Measurements from ENCODE around the gene PUS1.

PUS1 gene

GRCh38 chr12:131983026-131983425 is 54.0 kb downstream of the PUS1 start (continued):
- no peak for TF ChIP-seq ZNF112 (tag by site-specific recombination; IDR thresholded peaks at IDR 0.05)
- no peak for TF ChIP-seq ZBTB7A (tag by site-specific recombination; IDR thresholded peaks at IDR 0.05; ENCODE audit: low read depth)

GRCh38 chr12:131983554-131983953 is 54.5 kb downstream of the PUS1 start:
- no peaks in the 10 kb centered on the region for H3K4me1 ChIP-seq (ENCODE audit: control insufficient read depth, insufficient read depth, low read length)
- POLR2A ChIA-PET, result no interaction called here
- CTCF ChIA-PET, result no interaction called here

More at GRCh38 chr12:131983554-131983953, 54.5 kb downstream of the PUS1 start:
- Histone ChIP-seq H3K9me3 (ENCODE audit: control insufficient read depth, insufficient read depth, low read depth, low read length) (no peaks in the 10 kb centered on the region), H3K36me3 (ENCODE audit: control insufficient read depth in 2 of 2, insufficient read depth in 1 of 2, low read length in 2 of 2) (peaks cover 27 to 70% of the 10 kb centered on the region in 2 experiments), H3K4me3 (ENCODE audit: low read depth, low read length) (no peak overlapping the region), H3K27ac (ENCODE audit: extremely low read depth, low read depth, low read length) (no peak overlapping the region)
- no peak for TF ChIP-seq KLF9 (tag by site-specific recombination; IDR thresholded peaks at IDR 0.05; ENCODE audit: low read depth)
- TF ChIP-seq ZNF362 (tag by site-specific recombination; IDR thresholded peaks at IDR 0.05), result no peak
- TF ChIP-seq GFI1B (tag by site-specific recombination; IDR thresholded peaks at IDR 0.05), result no peak
- TF ChIP-seq ZNF112 (tag by site-specific recombination; IDR thresholded peaks at IDR 0.05), result no peak
- no peak for TF ChIP-seq ZNF146 (tag by site-specific recombination; IDR thresholded peaks at IDR 0.05)
- TF ChIP-seq YY2 (tag by site-specific recombination; IDR thresholded peaks at IDR 0.05), result no peak
- TF ChIP-seq ZNF639 (tag by site-specific recombination; IDR thresholded peaks at IDR 0.05), result no peak
- no peak for TF ChIP-seq ZNF184 (tag by site-specific recombination; IDR thresholded peaks at IDR 0.05)
- no peak for TF ChIP-seq ZNF558 (tag by site-specific recombination; IDR thresholded peaks at IDR 0.05)
- no peak for TF ChIP-seq ZNF324 (tag by site-specific recombination; IDR thresholded peaks at IDR 0.05)
- TF ChIP-seq ZBTB11 (tag by site-specific recombination; conservative IDR thresholded peaks at IDR 0.05; ENCODE audit: low read depth), result no peak
- TF ChIP-seq ZNF785 (tag by site-specific recombination; IDR thresholded peaks at IDR 0.05), result no peak
- TF ChIP-seq ZXDB (tag by site-specific recombination; IDR thresholded peaks at IDR 0.05), result no peak
- TF ChIP-seq ZNF596 (tag by site-specific recombination; IDR thresholded peaks at IDR 0.05), result no peak
- no peak for TF ChIP-seq GLI2 (tag by site-specific recombination; IDR thresholded peaks at IDR 0.05; ENCODE audit: borderline replicate concordance, low read depth)
- TF ChIP-seq ZNF629 (tag by site-specific recombination; IDR thresholded peaks at IDR 0.05), result no peak
- TF ChIP-seq GLIS1 (tag by site-specific recombination; IDR thresholded peaks at IDR 0.05), result no peak
- no peak for TF ChIP-seq BCL6B (tag by site-specific recombination; IDR thresholded peaks at IDR 0.05)

Measured in HEK293 (cell line).